Rectal smooth muscle tissue (tissue), 1 donor: ENCODE results near the gene ADI1.

Experiments
- H3K27ac ChIP-seq: one replicate; pipeline ENCODE4 v1.7.0; 2013; ENCODE audit warnings: low read depth, low read length, inconsistent platforms
- H3K27me3 ChIP-seq: one replicate; pipeline ENCODE4 v1.7.0; 2013; ENCODE audit warnings: low read length; ENCODE audit not compliant: control insufficient read depth, insufficient read depth
- H3K36me3 ChIP-seq: one replicate; pipeline ENCODE4 v1.7.0; 2013; ENCODE audit warnings: low read length; ENCODE audit not compliant: control insufficient read depth, insufficient read depth
- H3K4me1 ChIP-seq: one replicate; pipeline ENCODE4 v1.7.0; 2013; ENCODE audit warnings: low read length; ENCODE audit not compliant: control insufficient read depth, insufficient read depth
- H3K4me3 ChIP-seq: one replicate; pipeline ENCODE4 v1.7.0; 2013; ENCODE audit warnings: low read length
- H3K9ac ChIP-seq: one replicate; pipeline ENCODE4 v1.7.0; 2013; ENCODE audit warnings: low read length

The ADI1 gene

DNA sequence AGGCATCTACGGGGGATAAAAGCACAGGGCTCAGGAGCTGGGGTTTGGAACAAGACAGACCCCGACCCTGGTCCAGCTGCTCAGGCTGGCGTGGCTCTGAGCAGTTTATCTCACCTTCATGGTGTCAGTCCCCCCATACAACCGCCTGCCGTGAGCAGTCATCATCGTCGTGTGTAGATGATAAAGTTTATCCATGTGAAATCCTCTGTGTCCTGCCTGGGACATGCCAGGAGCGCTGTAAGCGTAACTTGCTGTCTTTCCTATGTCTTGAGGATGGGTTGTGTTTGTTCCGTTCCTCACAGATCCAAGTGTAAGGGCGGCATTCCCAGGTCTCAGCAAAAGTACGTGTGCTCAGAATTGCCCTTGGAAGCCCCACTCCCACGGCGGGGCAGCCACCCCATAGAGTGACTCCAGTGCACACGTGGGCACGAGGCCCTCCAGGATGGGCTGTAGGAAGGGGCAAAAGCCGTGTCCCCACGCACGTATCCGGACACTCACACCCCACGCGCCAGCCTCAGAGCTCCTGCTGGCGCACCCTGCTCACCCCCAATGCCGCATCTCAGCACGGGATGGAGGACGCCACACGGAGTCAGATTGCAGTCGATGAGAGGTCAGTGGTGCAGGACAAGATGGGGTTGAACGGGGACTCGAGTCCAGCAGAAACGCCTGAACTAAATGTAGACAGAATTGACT, 50.9 kb downstream of the ADI1 start:
- Histone ChIP-seq H3K27ac (no peak overlapping the region), H3K27me3 (no peaks in the 10 kb centered on the region), H3K36me3 (peaks cover 33% of the 10 kb centered on the region), H3K4me3 (no peak overlapping the region), H3K9ac (no peak overlapping the region), H3K4me1 (peaks cover 14% of the 10 kb centered on the region)

DNA sequence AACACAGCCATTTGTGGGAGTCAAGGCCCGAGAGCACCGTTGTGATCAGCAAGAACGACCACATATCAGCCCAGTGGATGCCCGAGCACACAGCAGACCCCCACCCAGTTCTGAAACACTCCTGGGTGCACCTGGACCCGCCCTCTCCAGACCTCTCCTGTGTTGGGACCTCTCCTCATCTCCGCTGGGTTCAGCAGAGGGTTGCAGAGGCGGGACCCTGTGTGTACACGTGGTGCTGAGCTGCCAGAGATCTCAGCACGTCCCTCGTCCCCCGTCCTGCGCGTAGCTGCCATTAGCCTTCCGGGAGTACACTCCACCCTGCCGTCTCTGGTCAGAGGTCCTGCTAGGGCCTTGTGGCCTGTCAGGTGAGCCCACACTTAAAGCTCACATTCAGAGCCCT, 51.7 kb downstream of the ADI1 start:
- Histone ChIP-seq H3K27me3 (no peaks in the 10 kb centered on the region), H3K36me3 (peaks cover 33% of the 10 kb centered on the region), H3K4me1 (peaks cover 14% of the 10 kb centered on the region), H3K27ac (no peak overlapping the region), H3K9ac (no peak overlapping the region), H3K4me3 (no peak overlapping the region)

DNA sequence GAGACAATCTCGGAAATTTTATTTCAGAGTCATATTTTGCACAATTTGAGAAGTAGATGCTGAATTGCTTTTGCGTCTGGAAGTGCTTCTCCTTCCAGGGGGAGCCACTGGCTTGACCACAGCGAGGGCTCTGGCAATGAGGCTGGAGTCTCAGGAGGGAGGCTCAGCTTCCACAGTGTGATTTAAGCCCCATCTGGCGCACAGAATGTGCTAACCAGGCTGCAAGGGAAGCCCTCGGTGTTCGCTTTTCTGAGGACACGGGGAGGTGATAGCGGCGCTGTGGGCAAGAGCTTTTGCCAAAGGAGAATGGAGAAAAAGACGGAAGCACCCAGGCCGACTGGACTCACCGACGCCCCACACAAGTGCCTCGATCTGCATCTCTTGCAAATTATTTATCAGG, 52.4 kb downstream of the ADI1 start:
- Histone ChIP-seq H3K36me3 (peaks cover 28% of the 10 kb centered on the region), H3K4me3 (no peak overlapping the region), H3K4me1 (peaks cover 14% of the 10 kb centered on the region), H3K27me3 (no peaks in the 10 kb centered on the region), H3K27ac (no peak overlapping the region), H3K9ac (no peak overlapping the region)

DNA sequence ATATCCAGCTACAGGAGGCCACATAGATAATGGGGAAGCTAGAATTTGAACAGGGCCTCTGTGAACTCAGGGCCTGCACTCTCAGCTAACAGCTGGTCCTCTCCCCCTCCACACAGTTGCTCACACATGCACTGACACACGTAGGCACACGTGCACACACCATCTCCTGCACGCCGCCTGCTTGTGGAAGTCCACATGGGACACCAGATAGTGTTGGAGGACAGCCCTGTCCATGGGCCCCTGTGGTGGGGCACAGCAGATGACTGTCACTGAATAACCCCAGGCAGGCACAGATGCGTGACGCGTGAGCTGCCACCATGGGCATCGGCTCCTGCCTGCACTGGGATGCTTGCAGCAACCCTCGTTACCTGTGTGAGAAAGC, 52.9 kb downstream of the ADI1 start:
- no peak overlapping the region for H3K27ac ChIP-seq
- no peak overlapping the region for H3K4me3 ChIP-seq
- peaks cover 14% of the 10 kb centered on the region for H3K4me1 ChIP-seq
- peaks cover 28% of the 10 kb centered on the region for H3K36me3 ChIP-seq
- no peak overlapping the region for H3K9ac ChIP-seq
- no peaks in the 10 kb centered on the region for H3K27me3 ChIP-seq

DNA sequence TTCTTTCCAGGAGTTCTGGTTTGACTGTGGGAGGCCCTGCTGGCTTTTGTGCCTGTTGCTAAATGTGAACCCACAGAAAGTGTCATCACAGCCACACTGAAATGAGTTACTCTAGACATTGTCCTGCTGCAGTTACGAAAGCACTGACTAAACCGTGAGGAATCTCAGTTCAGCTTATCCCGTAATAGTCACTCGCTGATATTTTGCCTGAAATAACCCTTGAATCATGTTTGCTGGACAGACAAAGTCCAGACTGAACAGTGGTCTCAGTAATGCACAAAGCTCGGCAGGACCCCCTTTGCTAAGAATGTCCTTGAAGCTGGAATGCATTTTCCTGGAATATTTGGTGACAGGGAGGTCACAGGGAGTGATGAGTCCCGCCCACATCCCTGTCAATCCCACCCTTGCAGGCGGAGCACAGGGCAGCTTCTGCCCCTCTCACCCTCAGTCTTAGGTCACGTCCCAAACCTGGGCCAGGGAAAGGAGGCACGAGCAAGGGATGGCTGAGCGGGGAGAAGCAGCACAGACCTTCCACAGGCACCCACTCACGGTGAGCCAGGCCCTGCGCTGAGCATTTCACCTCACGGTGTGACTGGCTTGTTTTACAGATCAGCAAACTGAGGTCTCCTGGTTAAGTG, 53.4 kb downstream of the ADI1 start:
- no peak overlapping the region for H3K9ac ChIP-seq
- no peaks in the 10 kb centered on the region for H3K27me3 ChIP-seq
- no peak overlapping the region for H3K4me3 ChIP-seq
- peaks cover 14% of the 10 kb centered on the region for H3K4me1 ChIP-seq
- peaks cover 28% of the 10 kb centered on the region for H3K36me3 ChIP-seq
- no peak overlapping the region for H3K27ac ChIP-seq

DNA sequence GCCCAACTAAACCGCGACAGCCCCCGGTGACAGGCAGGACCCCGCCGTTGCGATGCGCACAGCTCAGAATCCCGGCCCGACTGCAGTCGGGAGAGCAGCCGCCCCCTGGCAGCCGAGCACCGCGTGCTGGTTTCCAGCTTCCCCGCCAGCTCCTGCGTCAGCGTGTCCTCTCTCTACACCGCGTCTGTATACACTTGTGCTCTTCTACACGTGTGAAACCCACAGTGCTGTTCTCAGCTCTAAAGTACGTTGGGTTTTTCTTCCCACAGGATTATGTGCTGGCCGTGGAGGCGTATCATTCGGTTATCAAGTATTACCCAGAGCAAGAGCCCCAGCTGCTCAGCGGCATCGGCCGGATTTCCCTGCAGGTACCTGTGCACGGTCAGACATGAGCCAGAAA, 54.0 kb downstream of the ADI1 start:
- Histone ChIP-seq H3K36me3 (peaks cover 28% of the 10 kb centered on the region), H3K27ac (no peak overlapping the region)

DNA sequence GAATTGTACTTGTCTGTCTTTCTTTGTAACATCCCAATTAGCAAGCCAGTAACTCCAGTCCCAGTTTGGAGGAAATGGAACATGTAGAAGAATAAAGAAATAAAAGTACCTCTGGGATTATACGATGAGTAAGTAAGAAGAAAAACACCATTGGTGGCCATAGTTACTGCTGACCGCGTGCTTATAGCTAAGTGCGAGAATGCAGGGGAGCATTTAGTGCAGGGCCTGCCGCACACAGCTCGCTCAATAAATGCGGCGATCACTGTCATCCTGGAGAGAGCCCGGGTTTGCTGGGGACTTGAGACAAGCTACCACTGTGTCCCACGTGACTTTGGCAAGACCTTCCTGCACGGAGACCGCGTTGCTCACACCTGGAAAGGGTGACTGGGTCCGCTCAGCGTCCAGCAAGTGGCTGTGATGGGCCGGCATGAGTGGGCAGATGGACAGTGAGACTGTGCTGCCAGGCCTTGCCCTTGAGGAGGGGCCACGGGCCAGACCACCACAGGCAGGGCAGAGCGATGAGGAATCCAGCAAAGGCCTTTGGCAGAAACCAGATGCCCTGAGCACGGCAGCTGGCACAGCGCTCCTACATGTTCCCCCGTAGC, 54.8 kb downstream of the ADI1 start:
- peaks cover 28% of the 10 kb centered on the region for H3K36me3 ChIP-seq
- H3K9ac ChIP-seq = no peak overlapping the region
- H3K27me3 ChIP-seq = no peaks in the 10 kb centered on the region
- no peak overlapping the region for H3K4me3 ChIP-seq
- no peak overlapping the region for H3K27ac ChIP-seq
- peaks cover under 1% of the 10 kb centered on the region for H3K4me1 ChIP-seq

More for the DNA sequence above, 54.0 kb downstream of the ADI1 start:
- peaks cover 9% of the 10 kb centered on the region for H3K4me1 ChIP-seq
- no peaks in the 10 kb centered on the region for H3K27me3 ChIP-seq
- no peak overlapping the region for H3K4me3 ChIP-seq
- H3K9ac ChIP-seq = no peak overlapping the region

DNA sequence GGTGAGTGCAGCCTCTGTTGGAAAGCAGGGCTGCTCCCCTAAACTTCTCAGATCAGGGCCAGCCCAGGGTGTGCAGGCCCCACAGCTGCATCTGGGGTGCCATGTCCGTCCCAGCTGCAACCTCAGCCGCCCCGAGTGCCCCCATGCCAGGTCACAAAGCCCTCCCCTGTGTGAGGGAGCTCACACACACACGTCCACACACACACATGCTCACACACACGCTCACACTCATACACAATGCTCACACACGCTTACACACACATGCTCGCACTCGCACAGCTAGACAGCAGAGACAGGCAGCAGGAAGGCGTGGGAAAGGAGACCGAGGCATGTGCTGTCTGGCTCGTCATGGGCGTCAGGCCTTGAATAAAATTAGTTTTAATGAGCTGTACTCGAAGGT, 55.4 kb downstream of the ADI1 start:
- Histone ChIP-seq H3K4me3 (no peak overlapping the region), H3K4me1 (no peaks in the 10 kb centered on the region), H3K27ac (no peak overlapping the region), H3K36me3 (peaks cover 26% of the 10 kb centered on the region), H3K27me3 (no peaks in the 10 kb centered on the region), H3K9ac (no peak overlapping the region)

DNA sequence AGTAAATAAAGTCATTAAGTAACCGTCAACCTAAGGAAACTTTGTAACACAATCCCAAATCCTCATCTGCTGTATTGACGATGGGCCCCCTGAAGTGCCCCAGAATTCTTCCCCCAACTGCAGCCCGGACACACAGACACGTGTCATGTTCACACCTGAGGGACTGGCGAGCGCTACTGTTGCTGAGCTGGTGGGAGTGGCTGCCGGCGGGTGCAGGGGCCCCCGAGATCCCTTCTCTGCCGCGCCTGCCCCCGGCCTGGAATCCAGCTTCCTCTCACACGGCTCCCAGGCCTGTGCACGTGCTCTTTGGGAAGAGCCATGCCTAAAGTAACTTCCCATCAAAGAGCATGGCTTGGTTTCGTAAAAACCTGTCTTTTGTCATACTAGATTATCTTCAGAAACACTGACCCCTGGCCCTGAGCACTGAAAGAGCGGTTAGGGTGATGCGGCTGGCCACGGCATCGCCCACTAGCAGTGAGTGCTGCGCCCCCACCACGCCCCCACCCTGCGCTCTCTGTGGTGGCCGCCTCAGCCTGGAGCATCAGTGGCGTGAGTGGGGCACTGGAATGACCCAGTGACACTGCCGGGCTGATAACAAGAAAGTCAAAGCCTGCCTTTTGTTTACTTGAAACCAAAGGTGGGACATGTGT, 56.0 kb downstream of the ADI1 start:
- no peaks in the 10 kb centered on the region for H3K4me1 ChIP-seq
- H3K36me3 ChIP-seq = peaks cover 23% of the 10 kb centered on the region
- no peak overlapping the region for H3K27ac ChIP-seq

DNA sequence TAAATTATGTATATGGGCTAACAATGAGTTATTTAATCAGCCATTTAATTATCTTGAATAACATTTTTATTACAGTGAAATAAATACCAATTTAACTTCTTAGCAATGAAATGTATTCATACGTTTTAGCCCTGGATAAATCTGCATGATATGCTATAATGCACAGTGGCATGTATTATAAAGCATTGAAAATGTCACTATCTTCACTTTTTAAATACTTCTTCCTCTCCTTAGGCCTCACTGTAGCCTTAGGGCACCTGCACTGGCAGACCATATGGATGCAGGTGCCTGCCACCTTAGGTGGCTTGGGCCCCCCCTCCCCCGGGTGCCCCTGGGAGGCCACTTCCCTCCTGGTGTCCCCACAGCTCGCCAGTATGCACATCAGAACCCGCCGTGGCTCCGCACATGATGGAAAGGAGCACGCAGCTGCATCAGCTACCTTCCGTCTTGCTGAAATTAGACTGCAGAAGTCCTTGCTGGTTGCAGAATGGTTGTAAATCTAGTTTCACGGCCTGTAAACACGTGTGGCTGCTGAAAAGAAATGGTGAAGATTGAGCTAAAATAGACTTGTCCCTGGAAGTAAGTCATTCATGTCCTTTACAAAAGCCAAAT, 56.7 kb downstream of the ADI1 start:
- H3K9ac ChIP-seq = no peak overlapping the region
- H3K4me3 ChIP-seq = no peak overlapping the region
- H3K27ac ChIP-seq = no peak overlapping the region
- H3K4me1 ChIP-seq = no peaks in the 10 kb centered on the region
- H3K36me3 ChIP-seq = peaks cover 22% of the 10 kb centered on the region
- H3K27me3 ChIP-seq = no peaks in the 10 kb centered on the region

More for the DNA sequence above, 56.0 kb downstream of the ADI1 start:
- Histone ChIP-seq H3K27me3 (no peaks in the 10 kb centered on the region), H3K9ac (no peak overlapping the region), H3K4me3 (no peak overlapping the region)

DNA sequence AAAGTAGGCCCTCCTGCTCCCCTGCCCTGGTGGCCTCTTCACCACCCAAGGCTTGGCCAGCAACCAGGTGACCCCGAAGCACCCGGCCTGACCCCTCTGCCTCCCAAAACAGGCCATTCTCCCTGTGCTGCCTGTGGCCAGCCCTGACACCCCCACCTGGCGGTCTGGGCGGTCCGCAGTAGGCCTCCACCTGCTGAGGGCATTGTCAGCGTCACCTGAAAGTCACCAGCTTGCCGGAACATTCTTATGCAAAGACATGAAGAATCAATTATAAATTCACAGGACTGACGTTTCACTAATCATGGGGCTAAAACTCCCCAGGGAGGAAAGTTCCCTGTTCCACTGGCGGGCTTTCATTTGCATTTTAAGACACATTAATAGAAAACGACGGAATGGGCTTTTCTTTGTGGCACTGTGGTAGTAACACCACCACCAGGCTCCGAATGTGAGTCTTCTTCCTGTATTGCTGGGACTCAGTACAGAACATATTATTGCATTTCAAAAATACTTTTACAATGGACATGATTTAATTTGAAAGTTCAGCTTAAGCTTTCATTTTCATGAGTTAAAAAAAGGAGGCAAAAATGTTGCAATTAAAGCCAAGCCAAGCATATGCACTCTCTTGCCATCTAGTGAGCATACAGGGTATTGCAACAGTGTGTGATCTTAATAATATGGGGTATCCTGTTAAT, 57.4 kb downstream of the ADI1 start:
- Histone ChIP-seq H3K4me1 (no peaks in the 10 kb centered on the region), H3K27me3 (no peaks in the 10 kb centered on the region), H3K27ac (no peak overlapping the region), H3K4me3 (no peak overlapping the region), H3K36me3 (peaks cover 20% of the 10 kb centered on the region), H3K9ac (no peak overlapping the region)
